K562 (cell line): ENCODE results near the gene TERC. TPM values are rescaled to one million over a fixed set of nuclear protein-coding genes. Genes with fewer than 3 reads are reported as not detected.

ENCODE experiments used
- ASH1L ChIP-seq: fragments of 450-650 bp; IDR thresholded peaks from 2 replicates; pipeline ENCODE4 v1.6.1; 2018; ENCODE audit warnings: borderline replicate concordance, mild to moderate bottlenecking, low read depth; ENCODE audit not compliant: partially characterized antibody
- ESRRA ChIP-seq: fragments of 450-650 bp; IDR thresholded peaks from 2 replicates; pipeline ENCODE4 v1.6.1; 2014; ENCODE audit warnings: low read depth, mild to moderate bottlenecking, moderate library complexity, borderline replicate concordance
- HNRNPK ChIP-seq: fragments of 200-400 bp; formaldehyde crosslinking; IDR thresholded peaks from one replicate; pipeline ENCODE4 v1.6.1; 2018; ENCODE audit warnings: mild to moderate bottlenecking, low read depth, low read length; ENCODE audit not compliant: poor library complexity, severe bottlenecking
- HOXB6 ChIP-seq: fragments of 250-450 bp; sonication (Bioruptor Pico); IDR thresholded peaks from 2 replicates; pipeline ENCODE4 v1.5.1; 2022; ENCODE audit warnings: mild to moderate bottlenecking, borderline replicate concordance
- L3MBTL2 ChIP-seq: fragments of 450-650 bp; IDR thresholded peaks from 2 replicates; pipeline ENCODE4 v1.6.1; 2016; ENCODE audit warnings: mild to moderate bottlenecking, moderate library complexity
- NCOA4 ChIP-seq: fragments of 450-650 bp; IDR thresholded peaks from 2 replicates; pipeline ENCODE4 v1.6.1; 2018; ENCODE audit warnings: mild to moderate bottlenecking; ENCODE audit not compliant: partially characterized antibody
- NONO ChIP-seq, 2 experiments: fragments of 200-400 bp in 1 of 2; fragments of 450-650 bp in 1 of 2; formaldehyde crosslinking in 1 of 2; IDR thresholded peaks; 2 replicates each; pipeline ENCODE4 v1.6.1; 2017; ENCODE audit warnings: low read depth in 2 of 2, mild to moderate bottlenecking in 2 of 2, moderate library complexity in 2 of 2, low read length in 1 of 2
- PHF8 ChIP-seq: fragments of 200-600 bp; sonication (generic); IDR thresholded peaks from 2 replicates; pipeline ENCODE4 v1.6.1; 2012; ENCODE audit warnings: mixed run types, mild to moderate bottlenecking, inconsistent platforms, low read length, moderate library complexity, borderline replicate concordance
- ZBTB8A ChIP-seq: fragments of 450-650 bp; IDR thresholded peaks from 2 replicates; pipeline ENCODE4 v1.6.1; 2018; ENCODE audit warnings: mild to moderate bottlenecking, moderate library complexity; ENCODE audit not compliant: partially characterized antibody
- ZNF398 ChIP-seq: fragments of 250-450 bp; sonication (Bioruptor Pico); IDR thresholded peaks from 2 replicates; pipeline ENCODE4 v1.8.0; 2021; ENCODE audit warnings: moderate library complexity, mild to moderate bottlenecking, inconsistent platforms
- ZNF584 ChIP-seq: fragments of 200-800 bp; sonication (Bioruptor generic); IDR thresholded peaks from 2 replicates; pipeline ENCODE4 v1.6.1; 2016; ENCODE audit warnings: low read depth, mild to moderate bottlenecking, missing genetic modification characterization, missing compliant biosample characterization
- polyA plus RNA-seq, 8 experiments: library from polyadenylated mRNA; depleted of rRNA in 4 of 8; stranded (reverse) in 5 of 8; unstranded in 3 of 8; fragments of >200 nt; fragmentation: Nextera tagmentation in 2 of 8; fragmentation: Illumina TruSeq in 1 of 8; extraction: Ambion mirVana in 2 of 8; extraction: Trizol in 1 of 8; gene quantifications; 2 replicates each; pipeline versions ENCODE4 v1.2.1 to v1.2.3, GENCODE V29; 2011 to 2014; ENCODE audit warnings: inconsistent platforms in 1 of 8, missing spikeins in 1 of 8
- total RNA-seq, 7 experiments: library from RNA; depleted of rRNA in 6 of 7; stranded (reverse); fragments of >200 nt in 6 of 7; fragmentation: Illumina TruSeq in 2 of 7; extraction: Trizol in 2 of 7; gene quantifications; 2 replicates each; pipeline versions ENCODE4 v1.2.1 to v1.2.3, GENCODE V29; 2011 to 2021; ENCODE audit warnings: low replicate concordance in 1 of 7
- TF ChIP-seq, protein P1 (sequence below), 2 experiments: fragments of 450-650 bp; formaldehyde crosslinking in 1 of 2; IDR thresholded peaks; 2 replicates each; pipeline versions ENCODE4 v1.4.0 to v1.6.1; 2014 to 2020; ENCODE audit warnings: mild to moderate bottlenecking in 2 of 2, borderline replicate concordance in 1 of 2, low read depth in 1 of 2
- TF ChIP-seq, protein P2 (sequence below): fragments of 450-650 bp; formaldehyde crosslinking; conservative IDR thresholded peaks from 2 replicates; pipeline ENCODE4 v1.4.0; 2022; ENCODE audit warnings: mild to moderate bottlenecking, missing genetic modification characterization
- TF ChIP-seq, protein P3 (sequence below): fragments of 250-450 bp; sonication (Bioruptor Pico); IDR thresholded peaks from 2 replicates; pipeline ENCODE4 v1.8.0; 2022; ENCODE audit warnings: moderate library complexity, mild to moderate bottlenecking, inconsistent platforms

Gene TERC
- total and polyA plus RNA-seq, 9 of the 15 experiments (the other 6 are each of a cell fraction or from before 2014, with no cell fraction given), result 0.77 to 234 (median 27.9) TPM; not detected in 3

DNA sequence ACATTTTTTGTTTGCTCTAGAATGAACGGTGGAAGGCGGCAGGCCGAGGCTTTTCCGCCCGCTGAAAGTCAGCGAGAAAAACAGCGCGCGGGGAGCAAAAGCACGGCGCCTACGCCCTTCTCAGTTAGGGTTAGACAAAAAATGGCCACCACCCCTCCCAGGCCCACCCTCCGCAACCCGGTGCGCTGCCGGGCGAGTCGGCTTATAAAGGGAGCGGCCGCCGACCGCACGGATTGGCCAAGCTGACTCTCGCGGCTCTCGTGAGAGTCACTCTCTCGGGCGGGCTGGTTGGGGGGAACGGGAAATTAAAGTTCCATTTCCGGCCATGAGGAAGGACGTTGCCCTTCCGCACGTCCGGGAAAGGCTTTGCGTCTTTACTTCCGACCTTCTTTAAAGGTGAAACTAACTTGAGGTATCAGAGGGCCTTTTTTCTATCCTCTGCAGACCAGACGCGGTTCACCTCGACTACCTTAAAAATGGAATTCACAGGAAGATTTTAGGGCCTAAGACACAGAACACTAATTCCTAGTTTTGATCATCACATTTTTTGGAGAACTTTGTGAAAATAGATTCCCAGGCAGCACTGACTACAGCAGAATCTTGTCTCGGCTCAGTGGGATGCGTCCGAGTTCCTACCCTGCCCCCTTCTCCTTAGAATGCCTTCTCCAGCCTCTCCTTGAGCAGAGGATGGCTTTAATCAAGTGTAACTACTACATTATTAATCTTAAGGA is at the start of gene TERC (continued):
- TF ChIP-seq, protein P1, sequence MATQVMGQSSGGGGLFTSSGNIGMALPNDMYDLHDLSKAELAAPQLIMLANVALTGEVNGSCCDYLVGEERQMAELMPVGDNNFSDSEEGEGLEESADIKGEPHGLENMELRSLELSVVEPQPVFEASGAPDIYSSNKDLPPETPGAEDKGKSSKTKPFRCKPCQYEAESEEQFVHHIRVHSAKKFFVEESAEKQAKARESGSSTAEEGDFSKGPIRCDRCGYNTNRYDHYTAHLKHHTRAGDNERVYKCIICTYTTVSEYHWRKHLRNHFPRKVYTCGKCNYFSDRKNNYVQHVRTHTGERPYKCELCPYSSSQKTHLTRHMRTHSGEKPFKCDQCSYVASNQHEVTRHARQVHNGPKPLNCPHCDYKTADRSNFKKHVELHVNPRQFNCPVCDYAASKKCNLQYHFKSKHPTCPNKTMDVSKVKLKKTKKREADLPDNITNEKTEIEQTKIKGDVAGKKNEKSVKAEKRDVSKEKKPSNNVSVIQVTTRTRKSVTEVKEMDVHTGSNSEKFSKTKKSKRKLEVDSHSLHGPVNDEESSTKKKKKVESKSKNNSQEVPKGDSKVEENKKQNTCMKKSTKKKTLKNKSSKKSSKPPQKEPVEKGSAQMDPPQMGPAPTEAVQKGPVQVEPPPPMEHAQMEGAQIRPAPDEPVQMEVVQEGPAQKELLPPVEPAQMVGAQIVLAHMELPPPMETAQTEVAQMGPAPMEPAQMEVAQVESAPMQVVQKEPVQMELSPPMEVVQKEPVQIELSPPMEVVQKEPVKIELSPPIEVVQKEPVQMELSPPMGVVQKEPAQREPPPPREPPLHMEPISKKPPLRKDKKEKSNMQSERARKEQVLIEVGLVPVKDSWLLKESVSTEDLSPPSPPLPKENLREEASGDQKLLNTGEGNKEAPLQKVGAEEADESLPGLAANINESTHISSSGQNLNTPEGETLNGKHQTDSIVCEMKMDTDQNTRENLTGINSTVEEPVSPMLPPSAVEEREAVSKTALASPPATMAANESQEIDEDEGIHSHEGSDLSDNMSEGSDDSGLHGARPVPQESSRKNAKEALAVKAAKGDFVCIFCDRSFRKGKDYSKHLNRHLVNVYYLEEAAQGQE (IDR thresholded peaks at IDR 0.05; ENCODE audit: borderline replicate concordance), result no peak
- TF ChIP-seq, protein P1 (CRISPR knock-in tag; IDR thresholded peaks at IDR 0.05; ENCODE audit: low read depth), result no peak
- peak in 1 of 2 experiments; percentile 46; a peak in 1 of 4 replicates for TF ChIP-seq NONO (IDR thresholded peaks at IDR 0.05; ENCODE audit: low read depth in 2 of 2, low read length in 1 of 2)
- no peak for TF ChIP-seq ZBTB8A
- no peak for TF ChIP-seq NCOA4
- TF ChIP-seq, protein P2, sequence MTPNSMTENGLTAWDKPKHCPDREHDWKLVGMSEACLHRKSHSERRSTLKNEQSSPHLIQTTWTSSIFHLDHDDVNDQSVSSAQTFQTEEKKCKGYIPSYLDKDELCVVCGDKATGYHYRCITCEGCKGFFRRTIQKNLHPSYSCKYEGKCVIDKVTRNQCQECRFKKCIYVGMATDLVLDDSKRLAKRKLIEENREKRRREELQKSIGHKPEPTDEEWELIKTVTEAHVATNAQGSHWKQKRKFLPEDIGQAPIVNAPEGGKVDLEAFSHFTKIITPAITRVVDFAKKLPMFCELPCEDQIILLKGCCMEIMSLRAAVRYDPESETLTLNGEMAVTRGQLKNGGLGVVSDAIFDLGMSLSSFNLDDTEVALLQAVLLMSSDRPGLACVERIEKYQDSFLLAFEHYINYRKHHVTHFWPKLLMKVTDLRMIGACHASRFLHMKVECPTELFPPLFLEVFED (CRISPR knock-in tag), result peak; percentile 92
- TF ChIP-seq, protein P3, sequence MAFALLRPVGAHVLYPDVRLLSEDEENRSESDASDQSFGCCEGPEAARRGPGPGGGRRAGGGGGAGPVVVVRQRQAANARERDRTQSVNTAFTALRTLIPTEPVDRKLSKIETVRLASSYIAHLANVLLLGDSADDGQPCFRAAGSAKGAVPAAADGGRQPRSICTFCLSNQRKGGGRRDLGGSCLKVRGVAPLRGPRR (CRISPR knock-in tag), result 0 out of 2 replicates have a peak, but pooled peaks have one; percentile 17
- TF ChIP-seq ESRRA, result peak; percentile 55; the same call in 1 of the 2 replicates
- TF ChIP-seq L3MBTL2, result peak; percentile 52; the same call in 1 of the 2 replicates
- no peak for TF ChIP-seq HNRNPK
- TF ChIP-seq ASH1L, result no peak
- TF ChIP-seq PHF8, result peak; percentile 81
- TF ChIP-seq HOXB6 (CRISPR knock-in tag), result no peak
- no peak for TF ChIP-seq ZNF584 (CRISPR knock-in tag)
- TF ChIP-seq ZNF398, result no peak
